A673 (cell line): Measurements from ENCODE around the gene ARX. TPM values are rescaled to one million over a fixed set of nuclear protein-coding genes. Genes with fewer than 3 reads are reported as not detected.
A peak's percentile ranks its signal among the peaks of the same experiment; 100 is the strongest.

Experiments used
- BruUV-seq: library from RNA; stranded (reverse); fragments of 400-500 nt; replicated peaks from 2 replicates; lab custom pipeline; 2021; lab: Mats Ljungman, UMichigan
- CTCF ChIA-PET: fragments of 300-600 bp; sonication (Branson Sonifier 250); formaldehyde crosslinking; loops from one replicate; lab custom pipeline; 2022; ENCODE audit warnings: antibody characterized with exemption; lab: Charles Lee
- POLR2A ChIA-PET: fragments of 300-600 bp; sonication (Branson Sonifier 250); formaldehyde crosslinking; loops from one replicate; lab custom pipeline; 2022; ENCODE audit warnings: antibody characterized with exemption; ENCODE audit not compliant: low non-redundant PET; lab: Charles Lee
- DNase-seq: peaks from one replicate; pipeline ENCODE4 v3.0.0-alpha.2; 2015; ENCODE audit warnings: low spot score
- H3K27ac ChIP-seq: fragments of 200-600 bp; sonication (generic); 2 replicates; pipeline ENCODE4 v1.5.1; 2016; ENCODE audit warnings: mixed run types, low read depth, mild to moderate bottlenecking, mixed read lengths, antibody characterized with exemption, low read length; ENCODE audit not compliant: poor library complexity, severe bottlenecking
- H3K27me3 ChIP-seq: fragments of 200-600 bp; sonication (generic); replicated peaks from 2 replicates; pipeline ENCODE4 v1.6.1; 2017; ENCODE audit warnings: mixed run types, low read depth, mild to moderate bottlenecking, mixed read lengths, antibody characterized with exemption, low read length; ENCODE audit not compliant: insufficient read depth, poor library complexity
- H3K36me3 ChIP-seq: fragments of 200-600 bp; sonication (generic); 2 replicates; pipeline ENCODE4 v1.6.1; 2016; ENCODE audit warnings: mixed run types, mild to moderate bottlenecking, mixed read lengths, antibody characterized with exemption, low read length; ENCODE audit not compliant: insufficient read depth, poor library complexity, severe bottlenecking
- H3K4me1 ChIP-seq: fragments of 200-600 bp; sonication (generic); 2 replicates; pipeline ENCODE4 v1.6.1; 2017; ENCODE audit warnings: mixed run types, mild to moderate bottlenecking, mixed read lengths, antibody characterized with exemption, low read length; ENCODE audit not compliant: insufficient read depth, poor library complexity, severe bottlenecking
- H3K4me3 ChIP-seq: fragments of 200-600 bp; sonication (generic); 2 replicates; pipeline ENCODE4 v1.5.1; 2016; ENCODE audit warnings: low read depth, mixed run types, mild to moderate bottlenecking, mixed read lengths, low read length; ENCODE audit not compliant: poor library complexity, severe bottlenecking
- H3K9me3 ChIP-seq: fragments of 200-600 bp; sonication (generic); 2 replicates; pipeline ENCODE4 v1.6.1; 2016; ENCODE audit warnings: mixed run types, low read depth, mild to moderate bottlenecking, mixed read lengths, antibody characterized with exemption, low read length; ENCODE audit not compliant: poor library complexity, severe bottlenecking
- CTCF ChIP-seq: fragments of 300-800, 200-600 bp; sonication (generic); conservative IDR thresholded peaks from 2 replicates; pipeline ENCODE4 v1.5.1; 2017; ENCODE audit warnings: low read depth, mild to moderate bottlenecking, antibody characterized with exemption, low read length, moderate library complexity, mixed read lengths
- EZH2 ChIP-seq: fragments of 200-600 bp; sonication (generic); IDR thresholded peaks from 2 replicates; pipeline ENCODE4 v1.6.1; 2017; ENCODE audit warnings: borderline replicate concordance, low read depth, mild to moderate bottlenecking, mixed read lengths, antibody characterized with exemption, low read length; ENCODE audit not compliant: poor library complexity, severe bottlenecking
- intact Hi-C: fragments of 100-400 bp; cut with micrococcal nuclease; formaldehyde crosslinking; loops from one replicate; pipeline ENCODE4 v1.10.0; 2022; ENCODE audit not compliant: unreplicated experiment
- total RNA-seq: library from RNA; stranded (reverse); gene quantifications from 2 replicates; pipeline ENCODE4 v1.2.3, GENCODE V29; 2021

The ARX gene
- total RNA-seq, 1 experiment from 2014 or later = 32.0 TPM

- TF ChIP-seq CTCF (no peak), EZH2 (no peak)
- H3K4me3 ChIP-seq = peak overlapping the region; percentile 44
- no peak for DNase-seq
- POLR2A ChIA-PET = no interaction called here
- no peaks in the 10 kb centered on the region for H3K9me3 ChIP-seq
- H3K36me3 ChIP-seq = peaks cover 31% of the 10 kb centered on the region
- CTCF ChIA-PET = no interaction called here
- no peak overlapping the region for H3K27ac ChIP-seq
- no TSS peak for BruUV-seq
- peaks cover 10% of the 10 kb centered on the region for H3K4me1 ChIP-seq
- no peaks in the 10 kb centered on the region for H3K27me3 ChIP-seq
- intact Hi-C loops = loop anchor here (10.0 kb wide), 1 partner anchor 274 kb away; no protein-coding TSS in a partner anchor
Observed at GRCh38 chrX:25010784-25011588, 4.8 kb downstream of the ARX start.

- POLR2A ChIA-PET = no interaction called here
- TF ChIP-seq CTCF (no peak), EZH2 (no peak)
- intact Hi-C loops = no loop called here
Observed at GRCh38 chrX:25009407-25009806, 6.4 kb downstream of the ARX start.

GRCh38 chrX:25007059-25008053, 8.4 kb downstream of the ARX start:
- BruUV-seq = no TSS peak
- DNase-seq = no peak
- intact Hi-C loops = no loop called here
- H3K4me3 ChIP-seq = no peak overlapping the region
- peaks cover 10% of the 10 kb centered on the region for H3K4me1 ChIP-seq
- H3K36me3 ChIP-seq = peaks cover 42% of the 10 kb centered on the region
- H3K27me3 ChIP-seq = no peaks in the 10 kb centered on the region
- TF ChIP-seq CTCF (no peak), EZH2 (no peak)
- H3K9me3 ChIP-seq = no peaks in the 10 kb centered on the region
- ChIA-PET POLR2A (no interaction called here), CTCF (no interaction called here)
- no peak overlapping the region for H3K27ac ChIP-seq

More at GRCh38 chrX:25009407-25009806, 6.4 kb downstream of the ARX start:
- no peak for DNase-seq
- peaks cover 35% of the 10 kb centered on the region for H3K36me3 ChIP-seq
- peaks cover 10% of the 10 kb centered on the region for H3K4me1 ChIP-seq
- no peaks in the 10 kb centered on the region for H3K27me3 ChIP-seq
- CTCF ChIA-PET = interaction anchor here (0.9 kb wide), 1 partner anchor 135 kb away, joined by 4 read pairs; no protein-coding TSS in a partner anchor
- no peak overlapping the region for H3K4me3 ChIP-seq
- H3K9me3 ChIP-seq = no peaks in the 10 kb centered on the region
- no TSS peak for BruUV-seq
- no peak overlapping the region for H3K27ac ChIP-seq
